SU-DHL-6 (cell line): ENCODE data around the gene RND3.

ENCODE experiments used
- EZH2phosphoT487 ChIP-seq: fragments of 200-600 bp; sonication (generic), shearing (Covaris generic); conservative IDR thresholded peaks from 2 replicates; pipeline ENCODE4 v1.6.1; 2018; ENCODE audit warnings: mild to moderate bottlenecking, antibody characterized with exemption, low read length, moderate library complexity, mixed read lengths
- TF ChIP-seq, protein P1 (sequence below): fragments of 200-600 bp; sonication (generic); IDR thresholded peaks from one replicate; pipeline ENCODE4 v1.5.1; 2017; ENCODE audit warnings: antibody characterized with exemption, mild to moderate bottlenecking, low read length, moderate library complexity; ENCODE audit not compliant: insufficient read depth, poor library complexity, severe bottlenecking

DNA sequence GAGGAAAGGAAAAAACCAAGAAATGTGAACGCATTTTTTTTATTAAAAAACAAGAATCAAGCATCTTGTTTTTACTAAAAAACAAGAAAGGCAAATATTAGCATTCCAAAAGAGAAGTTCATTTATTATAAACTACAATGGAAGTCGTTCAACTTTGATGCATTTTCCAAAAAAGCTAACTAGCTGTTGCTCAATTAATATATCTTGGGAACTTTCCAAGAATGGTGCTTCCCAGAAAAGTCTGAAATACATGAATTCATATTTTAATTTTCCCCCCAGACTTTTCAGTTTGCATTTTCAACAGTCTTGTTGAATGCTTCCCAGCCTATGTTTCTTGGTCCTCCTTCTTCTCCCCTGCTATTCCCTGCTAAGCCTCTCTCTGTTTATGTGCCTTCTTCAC lies 7.5 kb upstream of the RND3 start:
- TF ChIP-seq EZH2phosphoT487: no peak
- TF ChIP-seq, protein P1, sequence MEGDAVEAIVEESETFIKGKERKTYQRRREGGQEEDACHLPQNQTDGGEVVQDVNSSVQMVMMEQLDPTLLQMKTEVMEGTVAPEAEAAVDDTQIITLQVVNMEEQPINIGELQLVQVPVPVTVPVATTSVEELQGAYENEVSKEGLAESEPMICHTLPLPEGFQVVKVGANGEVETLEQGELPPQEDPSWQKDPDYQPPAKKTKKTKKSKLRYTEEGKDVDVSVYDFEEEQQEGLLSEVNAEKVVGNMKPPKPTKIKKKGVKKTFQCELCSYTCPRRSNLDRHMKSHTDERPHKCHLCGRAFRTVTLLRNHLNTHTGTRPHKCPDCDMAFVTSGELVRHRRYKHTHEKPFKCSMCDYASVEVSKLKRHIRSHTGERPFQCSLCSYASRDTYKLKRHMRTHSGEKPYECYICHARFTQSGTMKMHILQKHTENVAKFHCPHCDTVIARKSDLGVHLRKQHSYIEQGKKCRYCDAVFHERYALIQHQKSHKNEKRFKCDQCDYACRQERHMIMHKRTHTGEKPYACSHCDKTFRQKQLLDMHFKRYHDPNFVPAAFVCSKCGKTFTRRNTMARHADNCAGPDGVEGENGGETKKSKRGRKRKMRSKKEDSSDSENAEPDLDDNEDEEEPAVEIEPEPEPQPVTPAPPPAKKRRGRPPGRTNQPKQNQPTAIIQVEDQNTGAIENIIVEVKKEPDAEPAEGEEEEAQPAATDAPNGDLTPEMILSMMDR: no peak
